ENCODE measurements around the gene BCL3. TPM values are rescaled to one million over a fixed set of nuclear protein-coding genes. Genes with fewer than 3 reads are reported as not detected.

Gene BCL3
- total and polyA plus RNA-seq, 2 of the 13 experiments (the other 11 are each of a cell fraction or from before 2014, with no cell fraction given): 2.3 to 4.0 TPM

DNA sequence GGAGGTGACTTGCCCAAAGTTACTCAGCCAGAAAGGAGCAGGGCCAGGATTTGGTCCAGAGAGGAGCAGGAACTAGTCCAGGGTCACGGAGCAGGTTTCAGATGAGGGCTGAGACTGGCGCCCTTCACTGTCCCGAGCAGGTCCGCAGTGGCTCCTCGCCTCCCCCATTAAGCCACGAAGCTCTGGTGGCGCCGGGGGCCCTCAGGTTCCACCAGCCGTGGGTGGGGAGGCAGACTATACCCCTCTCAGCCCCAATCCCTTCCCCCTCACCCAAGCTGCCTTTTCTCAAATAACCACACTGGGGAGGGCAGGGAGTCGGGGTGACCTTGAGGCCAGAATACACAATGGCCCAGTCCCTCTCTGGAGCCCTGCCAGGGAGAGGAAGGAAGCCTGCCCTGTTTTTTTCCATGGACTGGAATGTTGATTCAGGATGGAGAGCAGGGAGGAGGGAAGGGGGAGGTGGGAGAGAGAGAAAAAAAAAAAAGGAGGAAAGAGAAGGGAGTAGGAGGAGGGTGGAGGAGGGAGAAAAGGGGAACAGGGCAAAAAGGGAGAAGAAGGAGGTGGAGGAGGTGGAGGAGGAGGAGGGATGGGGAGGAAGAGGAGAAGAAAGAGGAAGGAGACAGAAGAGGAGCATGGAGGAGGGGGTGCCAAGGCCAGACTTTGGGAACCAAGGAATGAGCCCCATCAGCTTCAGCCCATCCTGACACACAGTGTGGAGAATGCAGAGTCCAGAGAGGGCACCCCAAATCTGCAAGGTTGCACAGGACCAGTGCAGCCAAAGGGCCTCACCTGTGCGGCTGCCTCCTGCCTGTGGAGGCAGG is 29.9 kb upstream of the BCL3 start (continued):
- TF ChIP-seq, protein P1, sequence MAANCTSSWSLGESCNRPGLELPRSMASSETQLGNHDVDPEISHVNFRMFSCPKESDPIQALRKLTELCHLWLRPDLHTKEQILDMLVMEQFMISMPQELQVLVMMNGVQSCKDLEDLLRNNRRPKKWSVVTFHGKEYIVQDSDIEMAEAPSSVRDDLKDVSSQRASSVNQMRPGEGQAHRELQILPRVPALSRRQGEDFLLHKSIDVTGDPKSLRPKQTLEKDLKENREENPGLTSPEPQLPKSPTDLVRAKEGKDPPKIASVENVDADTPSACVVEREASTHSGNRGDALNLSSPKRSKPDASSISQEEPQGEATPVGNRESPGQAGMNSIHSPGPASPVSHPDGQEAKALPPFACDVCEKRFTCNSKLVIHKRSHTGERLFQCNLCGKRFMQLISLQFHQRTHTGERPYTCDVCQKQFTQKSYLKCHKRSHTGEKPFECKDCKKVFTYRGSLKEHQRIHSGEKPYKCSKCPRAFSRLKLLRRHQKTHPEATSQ (CRISPR knock-in tag; IDR thresholded peaks at IDR 0.05; ENCODE audit: borderline replicate concordance): 0 out of 2 replicates have a peak, but pooled peaks have one; percentile 60
- TF ChIP-seq HMGA1 (CRISPR knock-in tag; conservative IDR thresholded peaks at IDR 0.05): no peak
- no peak for TF ChIP-seq RARG (CRISPR knock-in tag; IDR thresholded peaks at IDR 0.05; ENCODE audit: low read depth)
- TF ChIP-seq, protein P2, sequence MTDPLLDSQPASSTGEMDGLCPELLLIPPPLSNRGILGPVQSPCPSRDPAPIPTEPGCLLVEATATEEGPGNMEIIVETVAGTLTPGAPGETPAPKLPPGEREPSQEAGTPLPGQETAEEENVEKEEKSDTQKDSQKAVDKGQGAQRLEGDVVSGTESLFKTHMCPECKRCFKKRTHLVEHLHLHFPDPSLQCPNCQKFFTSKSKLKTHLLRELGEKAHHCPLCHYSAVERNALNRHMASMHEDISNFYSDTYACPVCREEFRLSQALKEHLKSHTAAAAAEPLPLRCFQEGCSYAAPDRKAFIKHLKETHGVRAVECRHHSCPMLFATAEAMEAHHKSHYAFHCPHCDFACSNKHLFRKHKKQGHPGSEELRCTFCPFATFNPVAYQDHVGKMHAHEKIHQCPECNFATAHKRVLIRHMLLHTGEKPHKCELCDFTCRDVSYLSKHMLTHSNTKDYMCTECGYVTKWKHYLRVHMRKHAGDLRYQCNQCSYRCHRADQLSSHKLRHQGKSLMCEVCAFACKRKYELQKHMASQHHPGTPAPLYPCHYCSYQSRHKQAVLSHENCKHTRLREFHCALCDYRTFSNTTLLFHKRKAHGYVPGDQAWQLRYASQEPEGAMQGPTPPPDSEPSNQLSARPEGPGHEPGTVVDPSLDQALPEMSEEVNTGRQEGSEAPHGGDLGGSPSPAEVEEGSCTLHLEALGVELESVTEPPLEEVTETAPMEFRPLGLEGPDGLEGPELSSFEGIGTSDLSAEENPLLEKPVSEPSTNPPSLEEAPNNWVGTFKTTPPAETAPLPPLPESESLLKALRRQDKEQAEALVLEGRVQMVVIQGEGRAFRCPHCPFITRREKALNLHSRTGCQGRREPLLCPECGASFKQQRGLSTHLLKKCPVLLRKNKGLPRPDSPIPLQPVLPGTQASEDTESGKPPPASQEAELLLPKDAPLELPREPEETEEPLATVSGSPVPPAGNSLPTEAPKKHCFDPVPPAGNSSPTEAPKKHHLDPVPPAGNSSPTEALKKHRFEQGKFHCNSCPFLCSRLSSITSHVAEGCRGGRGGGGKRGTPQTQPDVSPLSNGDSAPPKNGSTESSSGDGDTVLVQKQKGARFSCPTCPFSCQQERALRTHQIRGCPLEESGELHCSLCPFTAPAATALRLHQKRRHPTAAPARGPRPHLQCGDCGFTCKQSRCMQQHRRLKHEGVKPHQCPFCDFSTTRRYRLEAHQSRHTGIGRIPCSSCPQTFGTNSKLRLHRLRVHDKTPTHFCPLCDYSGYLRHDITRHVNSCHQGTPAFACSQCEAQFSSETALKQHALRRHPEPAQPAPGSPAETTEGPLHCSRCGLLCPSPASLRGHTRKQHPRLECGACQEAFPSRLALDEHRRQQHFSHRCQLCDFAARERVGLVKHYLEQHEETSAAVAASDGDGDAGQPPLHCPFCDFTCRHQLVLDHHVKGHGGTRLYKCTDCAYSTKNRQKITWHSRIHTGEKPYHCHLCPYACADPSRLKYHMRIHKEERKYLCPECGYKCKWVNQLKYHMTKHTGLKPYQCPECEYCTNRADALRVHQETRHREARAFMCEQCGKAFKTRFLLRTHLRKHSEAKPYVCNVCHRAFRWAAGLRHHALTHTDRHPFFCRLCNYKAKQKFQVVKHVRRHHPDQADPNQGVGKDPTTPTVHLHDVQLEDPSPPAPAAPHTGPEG (CRISPR knock-in tag; IDR thresholded peaks at IDR 0.05): no peak
- no peak for TF ChIP-seq KDM3A (CRISPR knock-in tag; IDR thresholded peaks at IDR 0.05; ENCODE audit: low read depth)
- peak; percentile 74; the same call in 1 of the 2 replicates for TF ChIP-seq ZSCAN29 (CRISPR knock-in tag; conservative IDR thresholded peaks at IDR 0.05)
- TF ChIP-seq, protein P3, sequence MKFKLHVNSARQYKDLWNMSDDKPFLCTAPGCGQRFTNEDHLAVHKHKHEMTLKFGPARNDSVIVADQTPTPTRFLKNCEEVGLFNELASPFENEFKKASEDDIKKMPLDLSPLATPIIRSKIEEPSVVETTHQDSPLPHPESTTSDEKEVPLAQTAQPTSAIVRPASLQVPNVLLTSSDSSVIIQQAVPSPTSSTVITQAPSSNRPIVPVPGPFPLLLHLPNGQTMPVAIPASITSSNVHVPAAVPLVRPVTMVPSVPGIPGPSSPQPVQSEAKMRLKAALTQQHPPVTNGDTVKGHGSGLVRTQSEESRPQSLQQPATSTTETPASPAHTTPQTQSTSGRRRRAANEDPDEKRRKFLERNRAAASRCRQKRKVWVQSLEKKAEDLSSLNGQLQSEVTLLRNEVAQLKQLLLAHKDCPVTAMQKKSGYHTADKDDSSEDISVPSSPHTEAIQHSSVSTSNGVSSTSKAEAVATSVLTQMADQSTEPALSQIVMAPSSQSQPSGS (CRISPR knock-in tag; IDR thresholded peaks at IDR 0.05): 0 out of 2 replicates have a peak, but pooled peaks have one; percentile 41
- TF ChIP-seq TBP (CRISPR knock-in tag; IDR thresholded peaks at IDR 0.05): no peak
- TF ChIP-seq ZNF550 (CRISPR knock-in tag; IDR thresholded peaks at IDR 0.05; ENCODE audit: borderline replicate concordance): no peak
- TF ChIP-seq ZNF776 (CRISPR knock-in tag; IDR thresholded peaks at IDR 0.05): no peak
- TF ChIP-seq, protein P4, sequence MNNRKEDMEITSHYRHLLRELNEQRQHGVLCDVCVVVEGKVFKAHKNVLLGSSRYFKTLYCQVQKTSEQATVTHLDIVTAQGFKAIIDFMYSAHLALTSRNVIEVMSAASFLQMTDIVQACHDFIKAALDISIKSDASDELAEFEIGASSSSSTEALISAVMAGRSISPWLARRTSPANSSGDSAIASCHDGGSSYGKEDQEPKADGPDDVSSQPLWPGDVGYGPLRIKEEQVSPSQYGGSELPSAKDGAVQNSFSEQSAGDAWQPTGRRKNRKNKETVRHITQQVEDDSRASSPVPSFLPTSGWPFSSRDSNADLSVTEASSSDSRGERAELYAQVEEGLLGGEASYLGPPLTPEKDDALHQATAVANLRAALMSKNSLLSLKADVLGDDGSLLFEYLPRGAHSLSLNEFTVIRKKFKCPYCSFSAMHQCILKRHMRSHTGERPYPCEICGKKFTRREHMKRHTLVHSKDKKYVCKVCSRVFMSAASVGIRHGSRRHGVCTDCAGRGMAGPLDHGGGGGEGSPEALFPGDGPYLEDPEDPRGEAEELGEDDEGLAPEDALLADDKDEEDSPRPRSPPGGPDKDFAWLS (CRISPR knock-in tag; IDR thresholded peaks at IDR 0.05; ENCODE audit: borderline replicate concordance): peak; percentile 94; the same call in 1 of the 2 replicates
- TF ChIP-seq MYNN (CRISPR knock-in tag; IDR thresholded peaks at IDR 0.05; ENCODE audit: low read depth): no peak
- no peak for TF ChIP-seq ZFP36L1 (CRISPR knock-in tag; IDR thresholded peaks at IDR 0.05)
- no peak for TF ChIP-seq HOXA7 (CRISPR knock-in tag; IDR thresholded peaks at IDR 0.05)
- peak; percentile 34; the same call in 1 of the 2 replicates for TF ChIP-seq ZNF552 (CRISPR knock-in tag; IDR thresholded peaks at IDR 0.05; ENCODE audit: borderline replicate concordance)
- peak; percentile 86 for TF ChIP-seq FOXA3 (CRISPR knock-in tag; IDR thresholded peaks at IDR 0.05)
- TF ChIP-seq RNF2 (conservative IDR thresholded peaks at IDR 0.05; ENCODE audit: low read depth): no peak
- no peak for TF ChIP-seq BRCA1 (CRISPR knock-in tag; IDR thresholded peaks at IDR 0.05)
